T-cell (primary cell): ENCODE results near the gene PCP4L1. TPM values are rescaled to one million over a fixed set of nuclear protein-coding genes. Genes with fewer than 3 reads are reported as not detected.

Source experiments
- ATAC-seq, 4 experiments: fragments of 200-7000 bp in 3 of 4; fragments of 150-1000 bp in 1 of 4; cut with Tn5 transposase; replicated peaks in 1 of 4; 1 replicate in 3 of 4; 2 replicates in 1 of 4; pipeline ENCODE4 v1.10.0; 2021; ENCODE audit warnings: moderate library complexity in 3 of 4, mild to moderate bottlenecking in 2 of 4, moderate number of reproducible peaks in 1 of 4
- CTCF ChIA-PET, 2 donors: fragments of 300-600 bp; sonication (Branson Sonifier 250); formaldehyde crosslinking; loops; one replicate each; lab custom pipeline; 2022; ENCODE audit warnings: antibody characterized with exemption in 2 of 2; lab: Charles Lee
- POLR2A ChIA-PET, 2 donors: fragments of 300-600 bp; sonication (Branson Sonifier 250); formaldehyde crosslinking; loops; one replicate each; lab custom pipeline; 2022; ENCODE audit warnings: antibody characterized with exemption in 2 of 2; lab: Charles Lee
- DNase-seq, 35 experiments: peaks; one replicate each; pipeline versions ENCODE4 v3.0.0 to v3.0.0-alpha.2; 2013 to 2023
- H3K27ac ChIP-seq: one replicate; pipeline ENCODE4 v1.5.1; 2013; ENCODE audit warnings: low read length
- H3K27me3 ChIP-seq, 2 experiments: replicated peaks in 1 of 2; 1 replicate in 1 of 2; 2 replicates in 1 of 2; pipeline versions ENCODE4 v1.6.1 to v1.7.0; 2013; ENCODE audit warnings: low read length in 1 of 2, mixed read lengths in 1 of 2; ENCODE audit not compliant: control insufficient read depth in 2 of 2, insufficient read depth in 2 of 2; ENCODE audit errors: extremely low read depth in 1 of 2
- H3K36me3 ChIP-seq, 2 donors: 1 replicate in 1 of 2; 2 replicates in 1 of 2; pipeline versions ENCODE4 v1.6.1 to v1.7.0; 2013; ENCODE audit warnings: low read length in 1 of 2; ENCODE audit not compliant: control insufficient read depth in 2 of 2, insufficient read depth in 1 of 2; ENCODE audit errors: extremely low read depth in 1 of 2
- H3K4me1 ChIP-seq, 2 experiments: 1 replicate in 1 of 2; 2 replicates in 1 of 2; pipeline versions ENCODE4 v1.6.1 to v1.7.0; 2013; ENCODE audit warnings: low read length in 2 of 2, mixed read lengths in 1 of 2; ENCODE audit not compliant: insufficient read depth in 2 of 2, control insufficient read depth in 1 of 2; ENCODE audit errors: extremely low read depth in 1 of 2
- H3K4me3 ChIP-seq, 2 donors: 1 replicate in 1 of 2; 2 replicates in 1 of 2; pipeline versions ENCODE4 v1.5.1 to v1.7.0; 2013; ENCODE audit warnings: mild to moderate bottlenecking in 2 of 2, low read length in 1 of 2, moderate library complexity in 1 of 2; ENCODE audit not compliant: control insufficient read depth in 1 of 2; ENCODE audit errors: extremely low read depth in 1 of 2
- H3K9me3 ChIP-seq: 2 replicates; pipeline ENCODE4 v1.7.0; 2013
- H3K27ac Mint-ChIP-seq, 2 donors: one replicate each; pipeline ENCODE4 v1.8.0; 2020 to 2021; ENCODE audit warnings: mild to moderate bottlenecking in 2 of 2, mixed read lengths in 2 of 2
- H3K27me3 Mint-ChIP-seq, 2 donors: one replicate each; pipeline ENCODE4 v1.8.0; 2021 to 2022; ENCODE audit warnings: mixed read lengths in 2 of 2
- H3K36me3 Mint-ChIP-seq: one replicate; pipeline ENCODE4 v1.8.0; 2021; ENCODE audit warnings: mixed read lengths
- H3K4me1 Mint-ChIP-seq, 3 donors: one replicate each; pipeline ENCODE4 v1.8.0; 2020 to 2022; ENCODE audit warnings: mixed read lengths in 3 of 3, mild to moderate bottlenecking in 1 of 3
- H3K4me3 Mint-ChIP-seq, 3 donors: one replicate each; pipeline ENCODE4 v1.8.0; 2020 to 2022; ENCODE audit warnings: mild to moderate bottlenecking in 3 of 3, mixed read lengths in 3 of 3, moderate library complexity in 3 of 3
- H3K9me3 Mint-ChIP-seq, 3 donors: one replicate each; pipeline ENCODE4 v1.8.0; 2020 to 2022; ENCODE audit warnings: mixed read lengths in 3 of 3
- WGBS: methylation state at CpG from one replicate; pipeline ENCODE4 v1.1.5; 2013; ENCODE audit warnings: missing lambda C conversion rate; ENCODE audit not compliant: insufficient coverage; 5-methylcytosine and 5-hydroxymethylcytosine counted together
- total RNA-seq, 35 experiments: library from RNA in 6 of 35; stranded (reverse) in 6 of 35; fragments of 120-200 nt in 1 of 35; gene quantifications; one replicate each; pipeline versions ENCODE4 v1.2.1 to v1.2.4 and lab custom pipeline; 2013 to 2026

PCP4L1 gene
- total RNA-seq, 5 donors from 2014 or later (not counting 1 experiment from before 2014, with no cell fraction given): not detected

GRCh38 chr1:161330346-161330745 is 71.8 kb downstream of the PCP4L1 start:
- Mint-ChIP-seq H3K9me3 (no peaks in the 10 kb centered on the region), H3K4me1 (peaks cover 0 to 5% (median 1%) of the 10 kb centered on the region in 3 donors), H3K4me3 (no peak overlapping the region), H3K36me3 (peaks cover 62% of the 10 kb centered on the region), H3K27me3 (no peaks in the 10 kb centered on the region), H3K27ac (no peak overlapping the region)
- ATAC-seq (no peak), DNase-seq (no peak)
- whole genome bisulfite sequencing: 79% methylated on average over 2 of the region's 4 CpGs
- H3K4me1 ChIP-seq: no peaks in the 10 kb centered on the region
- H3K27me3 ChIP-seq: no peaks in the 10 kb centered on the region
- no peak overlapping the region for H3K4me3 ChIP-seq
- H3K9me3 ChIP-seq: no peaks in the 10 kb centered on the region
- H3K36me3 ChIP-seq: peaks cover 12 to 73% of the 10 kb centered on the region in 2 donors
- ChIA-PET POLR2A (interaction anchor here in 1 of 2 donors (0.6 kb wide), 1 partner anchor 1215 kb away, joined by 3 read pairs; the partner anchor contains the start of gene ATP1A2), CTCF (interaction anchor here (0.6 to 0.7 kb wide), 2 partner anchors 9 to 580 kb away, joined by 3 to 5 read pairs; no protein-coding TSS in a partner anchor)
- H3K27ac ChIP-seq: no peak overlapping the region

- Histone ChIP-seq H3K9me3 (no peaks in the 10 kb centered on the region), H3K36me3 (peaks cover 16 to 74% of the 10 kb centered on the region in 2 donors), H3K4me3 (no peak overlapping the region), H3K4me1 (no peaks in the 10 kb centered on the region), H3K27ac (no peak overlapping the region), H3K27me3 (no peaks in the 10 kb centered on the region)
- DNase-seq (no peak), ATAC-seq (no peak)
- ChIA-PET CTCF (interaction anchor here in 1 of 2 donors (0.7 kb wide), 1 partner anchor 16 kb away, joined by 3 read pairs; no protein-coding TSS in a partner anchor), POLR2A (no interaction called here)
- Mint-ChIP-seq H3K36me3 (peaks cover 64% of the 10 kb centered on the region), H3K27ac (no peak overlapping the region), H3K4me3 (no peak overlapping the region), H3K4me1 (peaks cover 0 to 5% (median 0%) of the 10 kb centered on the region in 3 donors), H3K9me3 (no peaks in the 10 kb centered on the region), H3K27me3 (no peaks in the 10 kb centered on the region)
- WGBS: 95% methylated on average over 3 of the region's 9 CpGs
Observed at GRCh38 chr1:161333166-161333565, 74.6 kb downstream of the PCP4L1 start.

Other genes with a start within 250 kb of the PCP4L1 start
- 10 to 100 TPM; 14.6 to 21.0 (median 18.7) TPM for gene F11R, start 237.6 kb upstream of the PCP4L1 start, total RNA-seq
- gene TSTD1, start 219.8 kb upstream of the PCP4L1 start, total RNA-seq: 100 to 1,000 TPM in 2 of 5 donors, 10 to 100 TPM in 3; 39.9 to 130 (median 94.8) TPM
- gene USF1, start 212.8 kb upstream of the PCP4L1 start, total RNA-seq: 10 to 100 TPM; 65.4 to 96.1 (median 92.2) TPM
- gene ARHGAP30, start 188.9 kb upstream of the PCP4L1 start, total RNA-seq: 100 to 1,000 TPM; 193 to 299 (median 279) TPM
- gene NECTIN4, start 169.2 kb upstream of the PCP4L1 start, total RNA-seq: under 1 TPM in 1 of 5 donors, not detected in 4; 0.06 TPM
- 1 to 10 TPM in 1 of 5 donors, under 1 TPM in 2, not detected in 2; 0.82 to 1.6 (median 0.86) TPM for gene KLHDC9, start 160.4 kb upstream of the PCP4L1 start, total RNA-seq
- 10 to 100 TPM; 32.4 to 48.3 (median 42.1) TPM for gene PFDN2, start 140.7 kb upstream of the PCP4L1 start, total RNA-seq
- gene NIT1, start 140.6 kb upstream of the PCP4L1 start, total RNA-seq: 10 to 100 TPM; 23.4 to 44.7 (median 41.7) TPM
- gene DEDD, start 126.1 kb upstream of the PCP4L1 start, total RNA-seq: 10 to 100 TPM; 34.3 to 43.6 (median 40.6) TPM
- gene UFC1, start 104.8 kb upstream of the PCP4L1 start, total RNA-seq: 100 to 1,000 TPM in 2 of 5 donors, 10 to 100 TPM in 3; 82.9 to 109 (median 93.8) TPM
- gene USP21, start 99.2 kb upstream of the PCP4L1 start, total RNA-seq: 10 to 100 TPM; 37.4 to 69.0 (median 59.5) TPM
- 10 to 100 TPM; 38.3 to 85.4 (median 69.2) TPM for gene PPOX, start 92.3 kb upstream of the PCP4L1 start, total RNA-seq
- 10 to 100 TPM; 48.4 to 77.8 (median 69.3) TPM for gene B4GALT3, start 81.2 kb upstream of the PCP4L1 start, total RNA-seq
- gene ADAMTS4, start 59.7 kb upstream of the PCP4L1 start, total RNA-seq: 1 to 10 TPM in 4 of 5 donors, under 1 TPM in 1; 0.86 to 1.8 (median 1.4) TPM
- gene NDUFS2, start 56.4 kb upstream of the PCP4L1 start, total RNA-seq: 10 to 100 TPM; 57.3 to 92.2 (median 88.2) TPM
- gene FCER1G, start 43.5 kb upstream of the PCP4L1 start, total RNA-seq: 1 to 10 TPM; 2.5 to 5.2 (median 3.5) TPM
- 1 to 10 TPM in 3 of 5 donors, not detected in 2; 2.2 to 5.5 (median 3.7) TPM for gene APOA2, start 35.1 kb upstream of the PCP4L1 start, total RNA-seq
- 10 to 100 TPM in 4 of 5 donors, 1 to 10 TPM in 1; 6.3 to 12.2 (median 11.0) TPM for gene TOMM40L, start 32.7 kb upstream of the PCP4L1 start, total RNA-seq
- gene NR1I3, start 20.5 kb upstream of the PCP4L1 start, total RNA-seq: not detected
- gene MPZ, start 51.2 kb downstream of the PCP4L1 start, total RNA-seq: 1 to 10 TPM; 3.4 to 7.9 (median 6.1) TPM
- 100 to 1,000 TPM in 3 of 5 donors, 10 to 100 TPM in 2; 86.4 to 106 (median 103) TPM for gene SDHC, start 55.6 kb downstream of the PCP4L1 start, total RNA-seq
- not detected for gene CFAP126, start 109.1 kb downstream of the PCP4L1 start, total RNA-seq
- gene FCGR2A, start 246.7 kb downstream of the PCP4L1 start, total RNA-seq: under 1 TPM; 0.49 to 0.80 (median 0.72) TPM